Measurements from ENCODE around the gene IER5. TPM values are rescaled to one million over a fixed set of nuclear protein-coding genes. Genes with fewer than 3 reads are reported as not detected.
A peak's percentile ranks its signal among the peaks of the same experiment; 100 is the strongest.

IER5 gene
- total RNA-seq, 1 experiment from 2014 or later: 47.5 TPM

DNA sequence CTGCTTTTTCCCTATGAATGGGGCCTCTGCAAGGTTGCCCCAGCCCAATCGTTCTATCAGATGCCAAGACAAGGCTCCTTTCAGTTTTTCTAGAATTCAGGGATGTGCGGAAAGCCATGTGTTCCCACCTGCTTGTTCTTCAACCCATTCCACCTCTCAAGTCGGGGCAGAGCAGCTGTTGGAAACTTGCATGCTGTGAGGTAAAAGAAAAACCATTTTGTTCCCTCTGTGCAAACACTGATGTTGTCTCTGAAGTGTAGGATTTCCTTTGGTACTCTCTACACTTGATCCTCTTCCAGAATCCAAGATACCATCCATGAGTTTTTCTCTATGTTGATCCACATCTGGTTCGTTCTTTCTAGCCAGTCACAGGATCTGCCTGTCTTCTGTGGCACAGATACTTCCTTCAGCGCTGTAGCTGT, 7.3 kb downstream of the IER5 start:
- TF ChIP-seq, protein P1, sequence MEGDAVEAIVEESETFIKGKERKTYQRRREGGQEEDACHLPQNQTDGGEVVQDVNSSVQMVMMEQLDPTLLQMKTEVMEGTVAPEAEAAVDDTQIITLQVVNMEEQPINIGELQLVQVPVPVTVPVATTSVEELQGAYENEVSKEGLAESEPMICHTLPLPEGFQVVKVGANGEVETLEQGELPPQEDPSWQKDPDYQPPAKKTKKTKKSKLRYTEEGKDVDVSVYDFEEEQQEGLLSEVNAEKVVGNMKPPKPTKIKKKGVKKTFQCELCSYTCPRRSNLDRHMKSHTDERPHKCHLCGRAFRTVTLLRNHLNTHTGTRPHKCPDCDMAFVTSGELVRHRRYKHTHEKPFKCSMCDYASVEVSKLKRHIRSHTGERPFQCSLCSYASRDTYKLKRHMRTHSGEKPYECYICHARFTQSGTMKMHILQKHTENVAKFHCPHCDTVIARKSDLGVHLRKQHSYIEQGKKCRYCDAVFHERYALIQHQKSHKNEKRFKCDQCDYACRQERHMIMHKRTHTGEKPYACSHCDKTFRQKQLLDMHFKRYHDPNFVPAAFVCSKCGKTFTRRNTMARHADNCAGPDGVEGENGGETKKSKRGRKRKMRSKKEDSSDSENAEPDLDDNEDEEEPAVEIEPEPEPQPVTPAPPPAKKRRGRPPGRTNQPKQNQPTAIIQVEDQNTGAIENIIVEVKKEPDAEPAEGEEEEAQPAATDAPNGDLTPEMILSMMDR (IDR thresholded peaks at IDR 0.05; ENCODE audit: unreplicated experiment): no peak
- intact Hi-C loops (cut with micrococcal nuclease): no loop called here
- no peak for DNase-seq (ENCODE audit: unreplicated experiment)
- Mint-ChIP-seq H3K27ac (ENCODE audit: low read depth, unreplicated experiment) (peak overlapping the region; percentile 72), H3K4me1 (ENCODE audit: insufficient read depth, unreplicated experiment) (peaks cover 66% of the 10 kb centered on the region), H3K27me3 (ENCODE audit: insufficient read depth, unreplicated experiment) (no peaks in the 10 kb centered on the region), H3K9me3 (ENCODE audit: unreplicated experiment) (no peaks in the 10 kb centered on the region), H3K36me3 (ENCODE audit: insufficient read depth, unreplicated experiment) (peaks cover 52% of the 10 kb centered on the region), H3K4me3 (ENCODE audit: unreplicated experiment) (no peak overlapping the region)
- ChIA-PET POLR2A (interaction anchor here (6.2 to 38.3 kb wide), 4 partner anchors 18 to 76 kb away, joined by 48 to 1402 read pairs (median 810); partner anchors contain the start of gene STX6), CTCF (interaction anchor here (0.7 to 14.1 kb wide), 4 partner anchors 9 to 67 kb away, joined by 3 to 198 read pairs (median 4); no protein-coding TSS in a partner anchor)
- no TSS peak for BruUV-seq (replicated peaks)

DNA sequence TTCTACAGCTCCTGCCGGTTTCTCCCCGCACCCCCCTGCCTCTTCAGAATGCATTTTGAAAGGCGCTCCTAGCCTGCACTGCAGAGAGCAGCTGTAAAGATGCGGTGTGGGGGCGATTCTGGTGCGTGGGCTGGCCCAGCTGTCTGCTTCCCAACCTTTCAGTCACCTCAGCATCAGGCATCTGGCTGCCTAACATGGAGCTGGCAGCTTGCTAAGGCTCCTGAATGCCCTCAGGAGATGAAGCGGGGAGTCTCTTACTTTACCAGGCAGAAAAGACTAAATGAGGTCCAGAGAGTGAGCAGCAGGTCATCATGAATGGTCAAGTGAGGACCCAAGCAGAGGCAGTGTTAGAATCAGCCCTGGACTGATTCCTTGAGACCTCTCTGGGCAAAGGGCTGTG, 8.7 kb downstream of the IER5 start:
- TF ChIP-seq, protein P1 (IDR thresholded peaks at IDR 0.05; ENCODE audit: unreplicated experiment): no peak
- Mint-ChIP-seq H3K27me3 (ENCODE audit: insufficient read depth, unreplicated experiment) (no peaks in the 10 kb centered on the region), H3K4me1 (ENCODE audit: insufficient read depth, unreplicated experiment) (peaks cover 71% of the 10 kb centered on the region), H3K4me3 (ENCODE audit: unreplicated experiment) (no peak overlapping the region), H3K9me3 (ENCODE audit: unreplicated experiment) (no peaks in the 10 kb centered on the region), H3K36me3 (ENCODE audit: insufficient read depth, unreplicated experiment) (peaks cover 38% of the 10 kb centered on the region), H3K27ac (ENCODE audit: low read depth, unreplicated experiment) (peak overlapping the region; percentile 72)
- no TSS peak for BruUV-seq (replicated peaks)
- ChIA-PET CTCF (interaction anchor here (1.2 to 14.1 kb wide), 5 partner anchors 10 to 71 kb away, joined by 3 to 198 read pairs (median 4); no protein-coding TSS in a partner anchor), POLR2A (interaction anchor here (0.7 to 38.3 kb wide), 9 partner anchors 1 to 596 kb away, joined by 3 to 1402 read pairs (median 22); partner anchors contain the start of genes ACBD6, IER5, MR1 and STX6)
- intact Hi-C loops (cut with micrococcal nuclease): no loop called here
- DNase-seq (ENCODE audit: unreplicated experiment): no peak

GRCh38 chr1:181099152-181100014, 10.9 kb downstream of the IER5 start:
- TSS peak; percentile 93 for BruUV-seq (replicated peaks)
- Mint-ChIP-seq H3K36me3 (ENCODE audit: insufficient read depth, unreplicated experiment) (peaks cover 16% of the 10 kb centered on the region), H3K4me3 (ENCODE audit: unreplicated experiment) (peak overlapping the region; percentile 26), H3K27me3 (ENCODE audit: insufficient read depth, unreplicated experiment) (no peaks in the 10 kb centered on the region), H3K27ac (ENCODE audit: low read depth, unreplicated experiment) (peak overlapping the region; percentile 72), H3K9me3 (ENCODE audit: unreplicated experiment) (no peaks in the 10 kb centered on the region), H3K4me1 (ENCODE audit: insufficient read depth, unreplicated experiment) (peaks cover 65% of the 10 kb centered on the region)
- intact Hi-C loops (cut with micrococcal nuclease): loop anchor here (1.0 kb wide), 1 partner anchor 9 kb away; no protein-coding TSS in a partner anchor
- ChIA-PET CTCF (interaction anchor here (0.6 to 14.1 kb wide), 13 partner anchors 9 to 216 kb away, joined by 3 to 198 read pairs (median 5); no protein-coding TSS in a partner anchor), POLR2A (interaction anchor here (0.7 to 38.3 kb wide), 10 partner anchors 1 to 577 kb away, joined by 3 to 1402 read pairs (median 16); partner anchors contain the start of genes IER5, MR1 and STX6)
- TF ChIP-seq, protein P1 (IDR thresholded peaks at IDR 0.05; ENCODE audit: unreplicated experiment): no peak
- peak; percentile 94 for DNase-seq (ENCODE audit: unreplicated experiment)

Measured in MCF 10A (cell line).